Fibroblast of lung (primary cell): ENCODE results near the gene ATG4D. TPM values are rescaled to one million over a fixed set of nuclear protein-coding genes. Genes with fewer than 3 reads are reported as not detected.
A peak's percentile ranks its signal among the peaks of the same experiment; 100 is the strongest.

Source experiments
- DNase-seq, 2 donors: peaks; one replicate each; pipeline versions ENCODE4 v3.0.0 to v3.0.0-alpha.2; 2010; ENCODE audit warnings: low read depth in 2 of 2
- H2AFZ ChIP-seq: 2 replicates; pipeline ENCODE4 v1.5.1; 2012; ENCODE audit warnings: low read length, control low read depth, inconsistent platforms
- H3K27ac ChIP-seq: 2 replicates; pipeline ENCODE4 v1.5.1; 2011; ENCODE audit warnings: low read length, control low read depth; ENCODE audit not compliant: insufficient read depth
- H3K27me3 ChIP-seq: 2 replicates; pipeline ENCODE4 v1.5.1; 2011; ENCODE audit warnings: mild to moderate bottlenecking, low read length; ENCODE audit not compliant: control insufficient read depth, insufficient read depth
- H3K36me3 ChIP-seq: 2 replicates; pipeline ENCODE4 v1.5.1; 2011; ENCODE audit warnings: low read length; ENCODE audit not compliant: control insufficient read depth, insufficient read depth
- H3K4me1 ChIP-seq: 2 replicates; pipeline ENCODE4 v1.5.1; 2011; ENCODE audit warnings: low read length; ENCODE audit not compliant: control insufficient read depth, insufficient read depth; ENCODE audit errors: extremely low read depth
- H3K4me2 ChIP-seq: 2 replicates; pipeline ENCODE4 v1.5.1; 2011; ENCODE audit warnings: low read length, control low read depth; ENCODE audit not compliant: insufficient read depth; ENCODE audit errors: extremely low read depth
- H3K4me3 ChIP-seq, 4 experiments: fragments of 200-600 bp in 1 of 4; sonication (generic) in 1 of 4; replicated peaks in 1 of 4; 2 replicates each; pipeline ENCODE4 v1.5.1; 2011 to 2016; ENCODE audit warnings: low read length in 4 of 4, low read depth in 3 of 4, mild to moderate bottlenecking in 3 of 4, control low read depth in 2 of 4, inconsistent platforms in 1 of 4, mixed read lengths in 1 of 4; ENCODE audit not compliant: insufficient read depth in 1 of 4; ENCODE audit errors: control extremely low read depth in 1 of 4
- H3K79me2 ChIP-seq: 2 replicates; pipeline ENCODE4 v1.5.1; 2012; ENCODE audit warnings: mild to moderate bottlenecking, low read length, inconsistent platforms; ENCODE audit not compliant: control insufficient read depth, insufficient read depth
- H3K9ac ChIP-seq: 2 replicates; pipeline ENCODE4 v1.5.1; 2011; ENCODE audit warnings: mild to moderate bottlenecking, low read length, control low read depth; ENCODE audit not compliant: insufficient read depth
- H3K9me3 ChIP-seq: 2 replicates; pipeline ENCODE4 v1.5.1; 2012; ENCODE audit warnings: low read depth, low read length; ENCODE audit not compliant: control insufficient read depth, insufficient read depth
- H4K20me1 ChIP-seq: 2 replicates; pipeline ENCODE4 v1.5.1; 2011; ENCODE audit warnings: low read length; ENCODE audit not compliant: control insufficient read depth, insufficient read depth; ENCODE audit errors: extremely low read depth
- EZH2 ChIP-seq: IDR thresholded peaks from 2 replicates; pipeline ENCODE4 v1.5.1; 2012; ENCODE audit warnings: low read length, control low read depth, mild to moderate bottlenecking; ENCODE audit errors: missing control alignments
- polyA plus RNA-seq, 2 donors: library from polyadenylated mRNA; depleted of rRNA in 1 of 2; stranded (reverse) in 1 of 2; unstranded in 1 of 2; fragments of >200 nt; gene quantifications; 2 replicates each; pipeline ENCODE4 v1.2.1, GENCODE V29; 2011 to 2012; ENCODE audit warnings: missing spikeins in 1 of 2
- total RNA-seq: library from RNA; depleted of rRNA; stranded (reverse); fragments of >200 nt; gene quantifications from 2 replicates; pipeline ENCODE4 v1.2.1, GENCODE V29; 2014
- TF ChIP-seq, protein P1 (sequence below), 2 donors: IDR thresholded peaks in 1 of 2; conservative IDR thresholded peaks in 1 of 2; 1 replicate in 1 of 2; 2 replicates in 1 of 2; pipeline ENCODE4 v1.5.1; 2011 to 2012; ENCODE audit warnings: low read length in 2 of 2, control low read depth in 1 of 2, inconsistent platforms in 1 of 2, low read depth in 1 of 2, mild to moderate bottlenecking in 1 of 2

Gene ATG4D
- total and polyA plus RNA-seq, 2 donors (not counting 1 experiment from before 2014, with no cell fraction given), result 7.2 to 14.9 TPM

DNA sequence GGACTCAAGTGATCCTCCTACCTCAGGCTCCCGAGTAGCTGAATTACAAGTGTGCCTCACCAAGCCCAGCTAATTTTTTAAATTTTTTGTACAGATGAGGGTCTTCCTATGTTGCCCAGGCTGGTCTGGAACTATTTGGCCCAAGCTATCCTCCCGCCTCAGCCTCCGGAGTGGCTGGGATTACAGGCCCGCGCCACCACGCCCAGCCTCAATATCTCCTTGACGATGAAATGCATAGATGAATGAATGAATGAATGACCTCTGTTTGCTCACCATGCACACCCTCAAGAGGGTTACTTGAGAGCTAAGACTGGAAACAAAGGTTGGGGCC is 58.3 kb downstream of the ATG4D start:
- no peaks in the 10 kb centered on the region for H3K36me3 ChIP-seq
- DNase-seq, result no peak
- no peak overlapping the region for H2AFZ ChIP-seq
- no peaks in the 10 kb centered on the region for H4K20me1 ChIP-seq
- H3K79me2 ChIP-seq, result peaks cover 23% of the 10 kb centered on the region
- H3K27me3 ChIP-seq, result peaks cover 5% of the 10 kb centered on the region
- peaks cover 6% of the 10 kb centered on the region for H3K4me1 ChIP-seq
- TF ChIP-seq EZH2, result no peak
- TF ChIP-seq, protein P1, sequence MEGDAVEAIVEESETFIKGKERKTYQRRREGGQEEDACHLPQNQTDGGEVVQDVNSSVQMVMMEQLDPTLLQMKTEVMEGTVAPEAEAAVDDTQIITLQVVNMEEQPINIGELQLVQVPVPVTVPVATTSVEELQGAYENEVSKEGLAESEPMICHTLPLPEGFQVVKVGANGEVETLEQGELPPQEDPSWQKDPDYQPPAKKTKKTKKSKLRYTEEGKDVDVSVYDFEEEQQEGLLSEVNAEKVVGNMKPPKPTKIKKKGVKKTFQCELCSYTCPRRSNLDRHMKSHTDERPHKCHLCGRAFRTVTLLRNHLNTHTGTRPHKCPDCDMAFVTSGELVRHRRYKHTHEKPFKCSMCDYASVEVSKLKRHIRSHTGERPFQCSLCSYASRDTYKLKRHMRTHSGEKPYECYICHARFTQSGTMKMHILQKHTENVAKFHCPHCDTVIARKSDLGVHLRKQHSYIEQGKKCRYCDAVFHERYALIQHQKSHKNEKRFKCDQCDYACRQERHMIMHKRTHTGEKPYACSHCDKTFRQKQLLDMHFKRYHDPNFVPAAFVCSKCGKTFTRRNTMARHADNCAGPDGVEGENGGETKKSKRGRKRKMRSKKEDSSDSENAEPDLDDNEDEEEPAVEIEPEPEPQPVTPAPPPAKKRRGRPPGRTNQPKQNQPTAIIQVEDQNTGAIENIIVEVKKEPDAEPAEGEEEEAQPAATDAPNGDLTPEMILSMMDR (conservative IDR thresholded peaks at IDR 0.05 in 1 of 2, IDR thresholded peaks at IDR 0.05 in 1 of 2; ENCODE audit: low read depth in 1 of 2, low read length in 2 of 2), result no peak
- peak overlapping the region in 2 of 4 experiments; percentile 17 to 22 for H3K4me3 ChIP-seq
- H3K4me2 ChIP-seq, result no peak overlapping the region
- H3K9me3 ChIP-seq, result no peaks in the 10 kb centered on the region
- H3K9ac ChIP-seq, result no peak overlapping the region
- H3K27ac ChIP-seq, result no peak overlapping the region

DNA sequence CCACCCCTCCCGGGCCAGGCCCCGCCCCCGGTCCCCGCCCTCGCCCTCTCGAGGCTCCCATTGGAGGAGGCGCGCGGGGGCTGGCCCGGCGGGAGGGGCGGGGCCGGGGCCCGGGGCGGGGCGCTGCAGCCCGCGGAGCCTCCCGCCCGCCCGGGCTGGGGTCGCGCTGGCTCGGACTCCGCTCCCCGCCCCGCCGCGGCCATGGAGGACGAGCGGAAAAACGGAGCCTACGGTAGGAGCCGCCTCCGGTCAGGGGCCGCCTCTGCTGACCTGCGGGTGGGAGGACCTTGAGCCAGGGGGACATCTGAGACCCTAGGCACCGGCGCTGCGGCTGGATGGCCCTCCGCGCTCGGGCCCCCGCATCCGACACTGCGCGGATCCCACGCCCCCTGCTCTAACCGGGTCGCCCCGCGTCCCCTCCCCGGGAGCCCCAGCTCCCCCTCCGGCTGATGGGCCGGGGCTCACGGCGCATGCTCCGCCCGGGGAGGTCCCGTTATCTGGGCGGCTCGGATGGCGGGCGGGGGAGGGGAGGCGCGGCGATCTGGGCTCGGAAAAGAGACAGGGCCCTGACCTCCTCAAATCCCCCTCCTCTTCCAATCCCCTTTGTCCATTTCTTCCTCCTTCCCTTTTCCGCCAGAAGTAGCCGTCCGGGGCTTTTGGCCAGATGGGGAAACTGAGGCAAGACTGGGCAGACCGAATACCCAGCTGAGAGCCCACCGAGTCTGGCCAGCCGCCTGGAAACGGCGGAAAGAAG is 58.8 kb downstream of the ATG4D start:
- TF ChIP-seq, protein P1 (conservative IDR thresholded peaks at IDR 0.05 in 1 of 2, IDR thresholded peaks at IDR 0.05 in 1 of 2; ENCODE audit: low read depth in 1 of 2, low read length in 2 of 2), result no peak
- TF ChIP-seq EZH2, result no peak
- H3K4me3 ChIP-seq, result peak overlapping the region; percentile 88 to 95 (median 91)
- H4K20me1 ChIP-seq, result no peaks in the 10 kb centered on the region
- H3K27me3 ChIP-seq, result peaks cover 5% of the 10 kb centered on the region
- peaks cover 6% of the 10 kb centered on the region for H3K4me1 ChIP-seq
- H3K27ac ChIP-seq, result peak overlapping the region; percentile 77
- H3K9me3 ChIP-seq, result no peaks in the 10 kb centered on the region
- H3K36me3 ChIP-seq, result no peaks in the 10 kb centered on the region
- H3K79me2 ChIP-seq, result peaks cover 23% of the 10 kb centered on the region
- DNase-seq, result peak; percentile 58 to 61
- peak overlapping the region; percentile 97 for H3K4me2 ChIP-seq
- H2AFZ ChIP-seq, result peak overlapping the region; percentile 88
- H3K9ac ChIP-seq, result peak overlapping the region; percentile 91

Other genes with a start within 250 kb of the ATG4D start
- 0.51 and 0.66 TPM in 2 replicates for gene ZGLP1, start 234.1 kb upstream of the ATG4D start, total RNA-seq
- 0.35 TPM in 2 replicates for gene ZGLP1, start 234.1 kb upstream of the ATG4D start, polyA plus RNA-seq
- gene FDX2, start 227.9 kb upstream of the ATG4D start, total RNA-seq, result 14.1 and 21.0 TPM in 2 replicates
- gene FDX2, start 227.9 kb upstream of the ATG4D start, polyA plus RNA-seq, result 14.0 and 20.8 TPM in 2 replicates
- 4.9 and 5.6 TPM in 2 replicates for gene RAVER1, start 210.4 kb upstream of the ATG4D start, total RNA-seq
- 2.3 and 4.3 TPM in 2 replicates for gene RAVER1, start 210.4 kb upstream of the ATG4D start, polyA plus RNA-seq
- gene ICAM3, start 204.3 kb upstream of the ATG4D start, total RNA-seq, result 4.3 and 5.1 TPM in 2 replicates
- gene ICAM3, start 204.3 kb upstream of the ATG4D start, polyA plus RNA-seq, result 4.5 and 7.1 TPM in 2 replicates
- gene TYK2, start 163.3 kb upstream of the ATG4D start, total RNA-seq, result 72.4 and 95.5 TPM in 2 replicates
- 17.4 and 24.0 TPM in 2 replicates for gene TYK2, start 163.3 kb upstream of the ATG4D start, polyA plus RNA-seq
- gene CDC37, start 140.4 kb upstream of the ATG4D start, total RNA-seq, result 108 and 129 TPM in 2 replicates
- gene CDC37, start 140.4 kb upstream of the ATG4D start, polyA plus RNA-seq, result 266 and 342 TPM in 2 replicates
- 3.1 and 4.1 TPM in 2 replicates for gene PDE4A, start 123.4 kb upstream of the ATG4D start, total RNA-seq
- 3.6 and 4.9 TPM in 2 replicates for gene PDE4A, start 123.4 kb upstream of the ATG4D start, polyA plus RNA-seq
- 81.7 and 103 TPM in 2 replicates for gene KEAP1, start 40.5 kb upstream of the ATG4D start, total RNA-seq
- gene KEAP1, start 40.5 kb upstream of the ATG4D start, polyA plus RNA-seq, result 36.1 and 51.3 TPM in 2 replicates
- under 0.01 TPM in 1 of 2 replicates, not detected in the other for gene S1PR5, start 26.5 kb upstream of the ATG4D start, total RNA-seq
- gene S1PR5, start 26.5 kb upstream of the ATG4D start, polyA plus RNA-seq, result 0.02 and 0.19 TPM in 2 replicates
- gene KRI1, start 22.1 kb downstream of the ATG4D start, total RNA-seq, result 8.6 and 10.0 TPM in 2 replicates
- 9.4 and 12.6 TPM in 2 replicates for gene KRI1, start 22.1 kb downstream of the ATG4D start, polyA plus RNA-seq
- gene CDKN2D, start 25.1 kb downstream of the ATG4D start, total RNA-seq, result 3.9 and 10.7 TPM in 2 replicates
- 9.7 and 15.7 TPM in 2 replicates for gene CDKN2D, start 25.1 kb downstream of the ATG4D start, polyA plus RNA-seq
- 0.17 TPM in 1 of 2 replicates, not detected in the other for gene AP1M2, start 43.4 kb downstream of the ATG4D start, total RNA-seq
- 0.16 and 0.45 TPM in 2 replicates for gene AP1M2, start 43.4 kb downstream of the ATG4D start, polyA plus RNA-seq
- 25.9 and 91.3 TPM in 2 replicates for gene SLC44A2, start 81.6 kb downstream of the ATG4D start, total RNA-seq
- 96.9 and 173 TPM in 2 replicates for gene SLC44A2, start 81.6 kb downstream of the ATG4D start, polyA plus RNA-seq
- 55.0 and 78.4 TPM in 2 replicates for gene ILF3, start 110.4 kb downstream of the ATG4D start, total RNA-seq
- 109 and 163 TPM in 2 replicates for gene ILF3, start 110.4 kb downstream of the ATG4D start, polyA plus RNA-seq
- 27.7 and 29.1 TPM in 2 replicates for gene QTRT1, start 157.5 kb downstream of the ATG4D start, total RNA-seq
- 21.1 and 22.6 TPM in 2 replicates for gene QTRT1, start 157.5 kb downstream of the ATG4D start, polyA plus RNA-seq
- gene DNM2, start 174.2 kb downstream of the ATG4D start, total RNA-seq, result 52.9 and 76.8 TPM in 2 replicates
- gene DNM2, start 174.2 kb downstream of the ATG4D start, polyA plus RNA-seq, result 42.6 and 48.6 TPM in 2 replicates